SK-N-MC (cell line): Measurements from ENCODE around the gene CCIN.

Source experiments
- EZH2 ChIP-seq: fragments of 200-600 bp; sonication (generic); IDR thresholded peaks from one replicate; pipeline ENCODE4 v1.6.1; 2017; ENCODE audit warnings: antibody characterized with exemption
- FOXP2 ChIP-seq: optimal IDR thresholded peaks from 2 replicates; pipeline ENCODE3; 2011; ENCODE audit warnings: mild to moderate bottlenecking, moderate library complexity; ENCODE audit not compliant: insufficient read depth; ENCODE audit errors: extremely low read length, control extremely low read depth
- POLR2AphosphoS5 ChIP-seq: IDR thresholded peaks from 2 replicates; pipeline ENCODE4 v1.6.1; 2012; ENCODE audit warnings: mild to moderate bottlenecking, low read depth, low read length, borderline replicate concordance

DNA sequence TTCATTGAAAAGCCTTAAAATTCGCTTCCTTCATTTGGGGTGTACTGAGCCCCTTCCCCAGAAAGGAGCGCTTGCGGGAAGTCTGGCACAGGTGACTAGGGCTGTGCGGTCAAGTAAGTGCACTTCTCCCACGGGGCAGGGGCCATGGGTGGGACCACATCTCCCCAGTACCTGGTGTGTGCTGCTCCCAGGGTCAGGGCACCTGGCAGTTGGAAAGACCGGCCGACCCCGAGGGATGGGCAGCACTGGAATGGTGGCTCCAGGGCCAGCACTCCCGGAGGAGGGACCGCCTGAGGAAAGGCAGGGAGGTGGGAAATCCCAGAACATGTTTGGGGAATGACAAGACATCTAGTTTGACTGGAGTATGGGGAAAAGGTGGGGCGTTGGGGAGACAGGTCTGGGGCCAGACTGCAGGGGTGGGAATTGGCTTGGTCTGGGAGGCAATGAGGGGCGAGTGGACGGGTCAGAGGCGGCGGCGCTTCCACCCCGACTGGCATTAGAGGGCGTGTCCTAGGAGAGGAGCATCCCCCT lies 33.4 kb upstream of the CCIN start:
- TF ChIP-seq POLR2AphosphoS5 (no peak), EZH2 (no peak), FOXP2 (no peak)
